HG03460 (cell line): ENCODE measurements around the gene XKR8.
"Not testable (repeated sequence)": the region's sequence is repeated elsewhere in the genome, so short reads cannot be mapped to it uniquely, and the experiment has no call there.

Experiments used
- ATAC-seq: cut with Tn5 transposase; IDR thresholded peaks from one replicate; pipeline ENCODE4 v1.9.1; 2021; ENCODE audit not compliant: unreplicated experiment

XKR8 gene

DNA sequence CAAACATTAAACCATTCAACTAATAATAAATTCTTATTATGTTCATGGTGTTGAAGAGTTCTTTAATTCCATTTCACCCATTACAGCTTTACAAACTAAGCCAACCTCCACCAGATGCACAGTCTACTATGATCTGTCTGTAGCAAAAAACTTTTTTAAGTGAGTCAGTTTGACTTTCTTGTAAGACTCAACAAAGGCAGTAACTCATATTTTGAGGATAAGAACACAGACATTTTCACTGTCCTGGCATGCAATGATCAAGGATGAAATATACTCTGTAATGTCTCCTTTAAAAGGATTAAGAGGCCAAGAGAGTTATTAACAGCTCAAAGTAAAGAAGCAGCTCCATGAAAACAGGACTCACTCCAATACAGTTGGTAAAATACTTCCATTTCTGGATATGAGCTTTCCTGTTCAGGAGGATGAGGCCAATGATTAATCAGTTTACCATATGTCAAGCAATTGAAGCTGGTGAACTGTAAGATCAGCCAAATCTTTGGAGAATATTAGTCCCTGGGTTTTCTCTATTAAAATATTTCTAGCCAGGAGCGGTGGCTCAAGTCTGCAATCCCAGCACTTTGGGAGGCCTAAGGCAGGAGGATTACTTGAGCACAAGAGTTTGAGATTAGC is 20.6 kb downstream of the XKR8 start:
- no peak for ATAC-seq

DNA sequence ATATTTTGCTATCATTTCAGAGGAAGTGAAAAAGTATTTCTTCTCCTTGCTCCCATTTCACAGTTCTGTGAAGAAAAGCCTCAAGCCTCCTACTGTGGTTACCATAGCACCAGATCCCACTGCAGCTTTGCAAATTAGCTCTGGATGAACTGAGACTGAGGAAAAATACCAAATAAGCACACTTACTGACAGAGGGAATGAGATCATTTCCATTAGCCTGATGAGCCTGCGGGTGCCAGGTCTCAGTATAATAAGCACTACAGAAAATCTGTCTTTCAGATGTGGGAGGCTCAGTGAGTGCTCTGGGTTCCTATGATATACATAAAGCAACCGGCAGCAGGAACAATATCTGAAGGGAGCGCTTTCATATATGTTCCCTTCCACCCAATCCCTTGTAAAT is 21.4 kb downstream of the XKR8 start:
- no peak for ATAC-seq

- no peak for ATAC-seq
Measured at GRCh38 chr1:27990920-27991537, 31.3 kb downstream of the XKR8 start.

GRCh38 chr1:27992276-27992675 is 32.5 kb downstream of the XKR8 start:
- ATAC-seq: no peak

GRCh38 chr1:27993241-27993640 is 33.5 kb downstream of the XKR8 start:
- no peak for ATAC-seq

GRCh38 chr1:27994060-27994459 is 34.3 kb downstream of the XKR8 start:
- ATAC-seq: no peak

GRCh38 chr1:27994526-27994925 is 34.8 kb downstream of the XKR8 start:
- not testable (repeated sequence) for ATAC-seq

GRCh38 chr1:27999055-27999454 is 39.3 kb downstream of the XKR8 start:
- no peak for ATAC-seq

GRCh38 chr1:28002600-28002999 is 42.8 kb downstream of the XKR8 start:
- no peak for ATAC-seq

GRCh38 chr1:28003117-28003516 is 43.3 kb downstream of the XKR8 start:
- ATAC-seq: not testable (repeated sequence)

DNA sequence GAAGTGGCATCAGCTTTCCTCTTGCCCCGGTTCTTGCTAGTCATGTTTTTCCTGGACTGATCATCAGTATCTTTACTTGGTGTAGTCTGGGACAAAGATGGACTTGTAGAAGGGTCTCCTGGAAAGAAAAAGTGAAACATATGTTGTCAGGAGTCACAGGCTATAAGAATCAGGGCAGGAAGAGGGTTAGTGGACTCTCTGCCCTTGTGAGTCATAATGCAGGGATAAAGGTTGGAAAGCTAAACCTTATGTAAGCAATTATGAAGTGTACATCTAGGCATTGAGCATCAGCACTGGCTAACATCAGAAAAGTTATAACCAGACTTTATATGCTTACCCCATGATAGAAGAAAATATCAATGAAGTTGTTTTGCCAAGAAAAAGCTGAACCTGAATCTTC is 51.2 kb downstream of the XKR8 start:
- no peak for ATAC-seq
